Left ventricle myocardium inferior (tissue), 1 donor: ENCODE data around the gene PNCK. TPM values are rescaled to one million over a fixed set of nuclear protein-coding genes. Genes with fewer than 3 reads are reported as not detected.

ENCODE experiments used
- DNase-seq: peaks from one replicate; pipeline ENCODE4 v3.0.0-alpha.2; 2020
- H3K27ac ChIP-seq: fragments of 200-600 bp; replicated peaks from 2 replicates; pipeline ENCODE4 v1.8.0; 2021
- H3K27me3 ChIP-seq: fragments of 200-600 bp; 2 replicates; pipeline ENCODE4 v1.8.0; 2021; ENCODE audit warnings: low read depth
- H3K36me3 ChIP-seq: fragments of 200-600 bp; 2 replicates; pipeline ENCODE4 v1.8.0; 2021
- H3K4me1 ChIP-seq: fragments of 200-600 bp; 2 replicates; pipeline ENCODE4 v1.8.0; 2021
- H3K4me3 ChIP-seq: fragments of 200-600 bp; 2 replicates; pipeline ENCODE4 v1.8.0; 2021; ENCODE audit warnings: mild to moderate bottlenecking, moderate library complexity
- H3K9me3 ChIP-seq: fragments of 200-600 bp; replicated peaks from 2 replicates; pipeline ENCODE4 v1.8.0; 2021
- intact Hi-C: fragments of 100-400 bp; cut with micrococcal nuclease; formaldehyde crosslinking; loops from one replicate; pipeline ENCODE4 v1.11.0; 2022
- total RNA-seq: library from RNA; stranded (reverse); fragmentation: NEBNext Ultra II Directional; extraction: Animal tissue kit (Norgen Biotek cat#: 25700); gene quantifications from one replicate; pipeline ENCODE4 v1.2.1, GENCODE V29; 2021
- TF ChIP-seq, protein P1 (sequence below): fragments of 200-600 bp; IDR thresholded peaks from 2 replicates; pipeline ENCODE4 v1.8.0; 2021; ENCODE audit warnings: antibody characterized with exemption, mild to moderate bottlenecking, borderline replicate concordance
- donor health status: DM: no; HTN: yes; CAD: no; lungs with severe emphysema.

PNCK gene
- total RNA-seq, 1 donor from 2014 or later = 6.1 TPM

DNA sequence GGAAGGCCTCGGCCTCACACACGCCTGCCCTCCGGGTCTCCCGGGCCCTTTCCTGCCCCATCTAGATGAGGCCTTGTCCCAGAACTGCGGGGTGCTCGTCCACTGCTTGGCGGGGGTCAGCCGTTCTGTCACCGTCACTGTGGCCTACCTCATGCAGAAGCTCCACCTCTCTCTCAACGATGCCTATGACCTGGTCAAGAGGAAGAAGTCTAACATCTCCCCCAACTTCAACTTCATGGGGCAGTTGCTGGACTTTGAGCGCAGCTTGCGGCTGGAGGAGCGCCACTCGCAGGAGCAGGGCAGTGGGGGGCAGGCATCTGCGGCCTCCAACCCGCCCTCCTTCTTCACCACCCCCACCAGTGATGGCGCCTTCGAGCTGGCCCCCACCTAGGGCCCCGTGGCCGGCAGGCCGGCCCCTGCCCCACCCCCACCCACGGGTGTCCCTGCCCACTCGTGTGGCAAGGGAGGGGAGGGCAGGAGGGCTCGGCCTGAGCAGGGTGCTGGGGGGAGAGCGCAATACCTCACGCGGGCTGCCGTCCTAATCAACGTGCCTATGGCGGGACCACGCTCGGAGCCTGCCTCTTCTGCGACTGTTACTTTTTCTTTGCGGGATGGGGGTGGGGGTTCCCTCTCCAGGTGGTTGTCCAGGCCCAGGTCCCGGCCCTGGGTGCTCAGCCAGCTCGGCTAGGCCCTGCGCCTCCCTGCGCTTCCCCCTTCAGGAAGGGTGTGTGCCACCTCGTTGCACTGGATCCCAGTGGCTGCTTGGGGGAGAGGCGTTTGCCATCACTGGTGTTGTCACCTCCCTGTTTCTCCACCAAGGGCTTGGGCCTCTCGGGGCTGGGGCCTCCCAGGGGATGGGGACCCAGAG lies 23.5 kb downstream of the PNCK start:
- Histone ChIP-seq H3K4me1 (no peaks in the 10 kb centered on the region), H3K36me3 (no peaks in the 10 kb centered on the region), H3K27me3 (peaks cover 43% of the 10 kb centered on the region), H3K9me3 (no peaks in the 10 kb centered on the region), H3K4me3 (no peak overlapping the region), H3K27ac (no peak overlapping the region)
- TF ChIP-seq, protein P1, sequence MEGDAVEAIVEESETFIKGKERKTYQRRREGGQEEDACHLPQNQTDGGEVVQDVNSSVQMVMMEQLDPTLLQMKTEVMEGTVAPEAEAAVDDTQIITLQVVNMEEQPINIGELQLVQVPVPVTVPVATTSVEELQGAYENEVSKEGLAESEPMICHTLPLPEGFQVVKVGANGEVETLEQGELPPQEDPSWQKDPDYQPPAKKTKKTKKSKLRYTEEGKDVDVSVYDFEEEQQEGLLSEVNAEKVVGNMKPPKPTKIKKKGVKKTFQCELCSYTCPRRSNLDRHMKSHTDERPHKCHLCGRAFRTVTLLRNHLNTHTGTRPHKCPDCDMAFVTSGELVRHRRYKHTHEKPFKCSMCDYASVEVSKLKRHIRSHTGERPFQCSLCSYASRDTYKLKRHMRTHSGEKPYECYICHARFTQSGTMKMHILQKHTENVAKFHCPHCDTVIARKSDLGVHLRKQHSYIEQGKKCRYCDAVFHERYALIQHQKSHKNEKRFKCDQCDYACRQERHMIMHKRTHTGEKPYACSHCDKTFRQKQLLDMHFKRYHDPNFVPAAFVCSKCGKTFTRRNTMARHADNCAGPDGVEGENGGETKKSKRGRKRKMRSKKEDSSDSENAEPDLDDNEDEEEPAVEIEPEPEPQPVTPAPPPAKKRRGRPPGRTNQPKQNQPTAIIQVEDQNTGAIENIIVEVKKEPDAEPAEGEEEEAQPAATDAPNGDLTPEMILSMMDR = no peak
- intact Hi-C loops = no loop called here
- no peak for DNase-seq

DNA sequence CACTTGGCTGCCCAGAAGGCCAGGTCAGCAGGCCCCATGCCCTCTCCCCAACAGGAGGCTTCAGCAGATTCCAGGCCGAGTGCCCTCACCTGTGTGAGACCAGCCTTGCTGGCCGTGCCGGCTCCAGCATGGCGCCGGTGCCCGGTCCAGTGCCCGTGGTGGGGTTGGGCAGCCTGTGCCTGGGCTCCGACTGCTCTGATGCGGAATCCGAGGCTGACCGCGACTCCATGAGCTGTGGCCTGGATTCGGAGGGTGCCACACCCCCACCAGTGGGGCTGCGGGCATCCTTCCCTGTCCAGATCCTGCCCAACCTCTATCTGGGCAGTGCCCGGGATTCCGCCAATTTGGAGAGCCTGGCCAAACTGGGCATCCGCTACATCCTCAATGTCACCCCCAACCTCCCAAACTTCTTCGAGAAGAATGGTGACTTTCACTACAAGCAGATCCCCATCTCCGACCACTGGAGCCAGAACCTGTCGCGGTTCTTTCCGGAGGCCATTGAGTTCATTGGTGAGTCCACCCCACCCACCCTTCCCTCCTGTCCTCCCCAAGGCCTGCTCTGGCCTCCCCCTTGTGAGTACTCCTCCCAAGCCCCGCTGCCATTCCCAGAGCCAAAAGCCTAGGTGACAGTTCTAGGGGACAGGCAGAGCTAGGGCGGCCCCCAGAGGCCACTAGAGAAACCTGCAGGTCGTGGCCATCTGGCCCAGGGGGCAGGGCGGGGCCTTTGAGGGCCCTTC lies 24.3 kb downstream of the PNCK start:
- Histone ChIP-seq H3K27ac (no peak overlapping the region), H3K4me1 (no peaks in the 10 kb centered on the region), H3K27me3 (peaks cover 51% of the 10 kb centered on the region), H3K36me3 (no peaks in the 10 kb centered on the region), H3K9me3 (no peaks in the 10 kb centered on the region), H3K4me3 (no peak overlapping the region)
- no peak for DNase-seq
- intact Hi-C loops = no loop called here
- TF ChIP-seq, protein P1 = peak; percentile 49

DNA sequence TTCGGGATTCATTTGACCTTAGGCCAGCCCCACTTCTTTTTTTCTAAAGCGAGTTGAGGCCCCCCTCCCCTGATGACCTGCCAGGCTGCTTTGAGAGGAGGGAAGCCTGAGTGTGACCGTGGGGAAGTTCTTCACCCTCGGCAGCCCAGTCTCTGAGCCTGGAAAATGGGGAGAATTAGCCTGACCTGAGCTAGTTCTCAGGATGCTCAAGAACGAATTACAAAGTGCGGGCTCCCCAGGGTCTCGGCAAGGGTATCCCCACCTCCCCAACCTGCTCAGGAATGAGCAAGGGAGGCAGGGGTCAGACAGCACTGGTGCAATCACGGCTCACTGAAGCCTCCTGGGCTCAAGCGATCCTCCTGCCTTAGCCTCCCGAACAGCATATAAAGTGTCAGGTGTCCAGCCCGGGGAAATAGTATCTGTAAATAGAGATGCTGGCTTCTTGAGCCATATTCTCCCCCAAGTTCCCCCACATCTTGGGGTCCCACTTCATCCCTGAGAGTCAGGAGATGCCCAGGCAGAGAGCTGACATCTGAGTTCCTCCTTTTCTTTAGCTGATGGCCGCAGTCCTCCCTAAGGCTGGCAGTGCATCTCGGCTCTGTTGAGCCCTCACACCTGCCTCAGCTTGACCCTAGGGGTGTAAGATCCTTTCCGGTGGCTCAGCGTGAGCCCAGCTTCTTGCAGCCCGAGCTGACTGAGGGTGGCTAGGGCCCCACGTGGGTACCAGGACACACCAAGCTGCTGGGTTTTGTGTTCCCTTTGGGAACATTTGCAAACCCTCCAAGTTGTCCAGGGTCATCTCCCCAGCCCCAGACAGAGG lies 25.0 kb downstream of the PNCK start:
- intact Hi-C loops = no loop called here
- no peak overlapping the region for H3K27ac ChIP-seq
- H3K4me1 ChIP-seq = peaks cover 3% of the 10 kb centered on the region
- H3K4me3 ChIP-seq = no peak overlapping the region
- no peaks in the 10 kb centered on the region for H3K9me3 ChIP-seq
- TF ChIP-seq, protein P1 = no peak
- DNase-seq = no peak
- no peaks in the 10 kb centered on the region for H3K36me3 ChIP-seq
- H3K27me3 ChIP-seq = peaks cover 56% of the 10 kb centered on the region

DNA sequence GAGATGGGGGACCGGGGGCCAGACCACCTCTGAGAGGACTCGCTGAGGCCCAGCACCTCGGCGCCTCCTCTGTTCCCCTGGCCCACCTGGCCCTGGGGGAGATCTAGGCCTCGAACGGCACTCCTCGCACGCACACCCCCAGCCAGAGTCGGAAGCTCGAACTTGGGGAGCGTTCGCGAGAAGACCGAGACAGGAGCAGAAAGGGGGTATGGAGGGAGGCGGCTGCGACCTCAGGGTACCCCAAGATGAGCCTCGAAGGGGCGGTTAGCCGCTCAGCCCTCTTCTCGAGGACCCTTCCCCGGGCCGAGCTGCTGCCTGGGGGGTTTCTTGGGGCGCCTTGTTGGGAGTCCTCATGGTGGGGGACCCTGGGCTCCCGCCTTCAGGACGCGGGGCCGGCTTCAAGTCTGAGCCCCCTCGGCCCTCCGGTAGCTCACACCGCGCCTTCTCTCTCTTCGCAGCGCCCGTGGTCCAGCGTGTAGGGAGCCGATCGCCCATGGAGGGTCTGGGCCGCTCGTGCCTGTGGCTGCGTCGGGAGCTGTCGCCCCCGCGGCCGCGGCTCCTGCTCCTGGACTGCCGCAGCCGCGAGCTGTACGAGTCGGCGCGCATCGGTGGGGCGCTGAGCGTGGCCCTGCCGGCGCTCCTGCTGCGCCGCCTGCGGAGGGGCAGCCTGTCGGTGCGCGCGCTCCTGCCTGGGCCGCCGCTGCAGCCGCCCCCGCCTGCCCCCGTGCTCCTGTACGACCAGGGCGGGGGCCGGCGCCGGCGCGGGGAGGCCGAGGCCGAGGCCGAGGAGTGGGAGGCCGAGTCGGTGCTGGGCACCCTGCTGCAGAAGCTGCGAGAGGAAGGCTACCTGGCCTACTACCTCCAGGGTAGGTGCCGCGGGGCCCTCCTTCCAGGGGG lies 25.9 kb downstream of the PNCK start:
- peaks cover 8% of the 10 kb centered on the region for H3K4me1 ChIP-seq
- TF ChIP-seq, protein P1 = no peak
- H3K9me3 ChIP-seq = no peaks in the 10 kb centered on the region
- H3K27ac ChIP-seq = no peak overlapping the region
- H3K27me3 ChIP-seq = peaks cover 64% of the 10 kb centered on the region
- no peak for DNase-seq
- no peaks in the 10 kb centered on the region for H3K36me3 ChIP-seq
- peak overlapping the region; percentile 46 for H3K4me3 ChIP-seq
- intact Hi-C loops = no loop called here
